Kidney epithelial cell (primary cell): ENCODE measurements around the gene PROK1. TPM values are rescaled to one million over a fixed set of nuclear protein-coding genes. Genes with fewer than 3 reads are reported as not detected.
"Not testable (repeated sequence)": the region's sequence is repeated elsewhere in the genome, so short reads cannot be mapped to it uniquely, and the experiment has no call there.

Source experiments
- DNase-seq: peaks from one replicate; pipeline ENCODE4 v3.0.0-alpha.2; 2010; ENCODE audit warnings: low read depth
- H3K27me3 ChIP-seq: 2 replicates; pipeline ENCODE4 v1.6.0; 2011; ENCODE audit warnings: low read length; ENCODE audit not compliant: control insufficient read depth, insufficient read depth
- H3K36me3 ChIP-seq: 2 replicates; pipeline ENCODE4 v1.5.1; 2011; ENCODE audit warnings: low read length; ENCODE audit not compliant: control insufficient read depth, insufficient read depth
- H3K4me3 ChIP-seq: 2 replicates; pipeline ENCODE4 v1.5.1; 2011; ENCODE audit warnings: low read depth, mild to moderate bottlenecking, control low read depth, low read length
- CTCF ChIP-seq: IDR thresholded peaks from 2 replicates; pipeline ENCODE4 v1.5.1; 2011; ENCODE audit warnings: mild to moderate bottlenecking, moderate library complexity, low read length, control low read depth, inconsistent platforms; ENCODE audit not compliant: insufficient read depth, poor library complexity, severe bottlenecking
- total RNA-seq: library from RNA; depleted of rRNA; stranded (reverse); fragments of >200 nt; gene quantifications from 2 replicates; pipeline ENCODE4 v1.2.3, GENCODE V29; 2015

The PROK1 gene
- total RNA-seq, 1 donor from 2014 or later: not detected

DNA sequence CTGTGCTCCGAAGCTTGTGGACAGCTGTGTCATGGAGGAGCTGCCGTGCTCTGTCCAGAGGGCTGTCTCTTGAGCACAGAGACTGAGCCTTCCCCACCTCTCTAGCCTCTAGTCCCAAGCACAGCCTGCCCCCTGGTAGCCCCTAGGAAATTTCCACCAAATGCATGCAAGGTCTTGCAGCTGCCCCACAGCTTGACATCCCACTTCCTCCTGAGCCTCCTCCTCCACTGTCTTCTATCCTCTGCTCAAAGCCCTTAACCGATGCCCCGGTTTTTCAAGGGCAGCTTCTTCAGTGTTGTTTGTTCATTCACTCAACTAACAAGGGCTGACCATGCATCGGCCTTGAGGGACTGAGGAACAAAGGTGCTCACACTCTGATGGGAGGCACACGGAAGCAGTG, 20.6 kb upstream of the PROK1 start:
- H3K4me3 ChIP-seq: no peak overlapping the region
- TF ChIP-seq CTCF: no peak
- no peak for DNase-seq
- H3K36me3 ChIP-seq: no peaks in the 10 kb centered on the region
- peaks cover 19% of the 10 kb centered on the region for H3K27me3 ChIP-seq

DNA sequence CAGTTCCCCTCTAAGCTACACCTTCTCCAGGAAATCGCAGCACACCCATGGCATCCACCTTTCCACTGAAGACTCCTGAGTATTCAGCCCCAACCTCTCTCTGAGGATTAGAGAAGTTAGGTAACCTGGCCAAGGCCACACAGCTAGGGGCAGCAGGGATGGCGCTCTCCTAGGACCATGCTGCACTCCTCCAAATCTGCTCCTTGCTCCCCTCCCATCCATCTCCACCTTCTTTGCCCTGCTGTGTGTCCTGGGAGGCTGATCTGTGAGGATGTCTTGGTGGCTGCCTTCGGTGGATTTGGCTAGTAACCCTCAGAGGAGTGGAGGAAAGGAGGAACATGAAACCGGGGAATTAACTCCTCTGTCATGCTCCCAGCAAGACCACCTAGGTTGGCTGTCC, 20.0 kb upstream of the PROK1 start:
- H3K4me3 ChIP-seq: no peak overlapping the region
- no peaks in the 10 kb centered on the region for H3K36me3 ChIP-seq
- TF ChIP-seq CTCF: no peak
- DNase-seq: no peak
- H3K27me3 ChIP-seq: peaks cover 15% of the 10 kb centered on the region

- Histone ChIP-seq H3K36me3 (no peaks in the 10 kb centered on the region), H3K4me3 (no peak overlapping the region), H3K27me3 (peaks cover 14% of the 10 kb centered on the region)
- DNase-seq: no peak
- TF ChIP-seq CTCF: no peak
Observed at GRCh38 chr1:110433213-110433612, 17.7 kb upstream of the PROK1 start.

- no peak overlapping the region for H3K4me3 ChIP-seq
- no peaks in the 10 kb centered on the region for H3K36me3 ChIP-seq
- DNase-seq: peak; percentile 42
- peak; percentile 48 for TF ChIP-seq CTCF
- peaks cover 14% of the 10 kb centered on the region for H3K27me3 ChIP-seq
Observed at GRCh38 chr1:110433803-110434202, 17.1 kb upstream of the PROK1 start.

DNA sequence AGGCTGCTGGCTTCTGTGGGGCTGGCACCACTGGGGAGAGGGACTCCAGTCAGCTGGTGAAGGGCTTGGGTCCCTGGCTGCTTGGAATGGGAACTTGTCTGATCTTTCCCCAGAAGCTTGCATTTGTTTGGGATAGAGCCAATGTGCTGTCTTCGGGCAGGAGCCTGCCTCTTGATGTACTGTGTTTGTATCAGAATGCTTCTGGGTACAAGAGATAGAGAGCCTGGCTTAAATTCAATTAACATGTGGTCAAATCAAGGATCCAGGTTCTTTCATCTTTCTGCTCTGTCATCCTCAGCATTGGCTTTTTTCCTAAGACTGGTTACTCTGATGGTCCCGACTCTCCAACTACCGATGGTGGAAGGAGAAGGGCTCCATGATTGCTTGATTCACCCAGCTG, 16.0 kb upstream of the PROK1 start:
- peaks cover 14% of the 10 kb centered on the region for H3K27me3 ChIP-seq
- H3K4me3 ChIP-seq: no peak overlapping the region
- TF ChIP-seq CTCF: no peak
- DNase-seq: no peak
- no peaks in the 10 kb centered on the region for H3K36me3 ChIP-seq

DNA sequence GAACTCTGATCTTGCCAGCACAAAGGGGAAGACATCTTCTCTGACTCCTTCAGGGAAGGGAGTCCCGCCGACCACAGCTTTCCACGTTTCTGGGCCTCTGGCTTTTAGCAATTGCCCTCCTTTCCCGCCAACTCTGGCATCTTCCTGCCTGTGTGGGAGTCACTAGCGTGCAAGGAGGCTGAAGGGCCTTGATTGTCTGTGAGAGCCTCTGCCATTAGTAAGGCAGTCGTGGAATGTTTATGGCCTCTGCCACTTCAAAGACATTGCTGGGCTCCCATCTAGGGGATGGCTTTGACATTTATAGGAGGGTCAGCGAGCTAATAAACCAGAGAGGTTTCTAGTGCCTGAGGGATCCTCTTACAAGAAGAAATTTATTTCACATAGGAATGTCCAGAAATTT, 14.3 kb upstream of the PROK1 start:
- Histone ChIP-seq H3K4me3 (no peak overlapping the region), H3K27me3 (peaks cover 4% of the 10 kb centered on the region), H3K36me3 (no peaks in the 10 kb centered on the region)
- DNase-seq: peak; percentile 9
- TF ChIP-seq CTCF: no peak

DNA sequence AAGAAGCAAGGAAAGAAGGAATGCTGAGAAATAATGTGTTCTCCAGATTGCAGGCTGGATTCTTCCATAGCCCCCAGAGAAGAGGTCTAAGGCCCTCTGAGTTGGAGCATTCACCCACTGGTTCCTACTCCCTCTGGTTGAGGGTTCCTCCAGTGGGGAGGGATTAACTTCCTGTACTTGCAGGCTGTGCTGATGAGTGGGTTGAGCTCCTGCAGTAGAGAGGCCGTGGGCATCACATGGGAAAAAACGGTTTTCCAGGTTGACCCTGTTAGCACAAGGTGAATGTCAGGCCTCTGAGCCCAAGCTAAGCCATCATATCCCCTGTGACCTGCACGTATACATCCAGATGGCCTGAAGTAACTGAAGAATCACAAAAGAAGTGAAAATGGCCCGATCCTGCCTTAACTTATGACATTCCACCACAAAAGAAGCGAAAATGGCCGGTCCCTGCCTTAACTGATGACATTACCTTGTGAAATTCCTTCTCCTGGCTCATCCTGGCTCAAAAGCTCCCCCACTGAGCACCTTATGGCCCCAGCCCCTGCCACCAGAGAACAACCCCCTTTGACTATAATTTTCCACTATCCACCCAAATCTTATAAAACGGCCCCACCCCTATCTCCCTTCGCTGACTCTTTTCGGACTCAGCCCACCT, 13.2 kb upstream of the PROK1 start:
- not testable (repeated sequence) for H3K27me3 ChIP-seq, H3K36me3 ChIP-seq, DNase-seq, H3K4me3 ChIP-seq
